Activated T-cell treated with anti-CD3 and anti-CD28 coated beads for 24 hours (primary cell): ENCODE results near the gene EXPH5.

Experiments used
- DNase-seq: peaks from one replicate; pipeline ENCODE4 v3.0.0-alpha.2; 2020; ENCODE audit warnings: low read depth

The EXPH5 gene

GRCh38 chr11:108559340-108559739 is 34.2 kb downstream of the EXPH5 start:
- no peak for DNase-seq

GRCh38 chr11:108558222-108558621 is 35.3 kb downstream of the EXPH5 start:
- DNase-seq: no peak

GRCh38 chr11:108556019-108556418 is 37.5 kb downstream of the EXPH5 start:
- DNase-seq: no peak

DNA sequence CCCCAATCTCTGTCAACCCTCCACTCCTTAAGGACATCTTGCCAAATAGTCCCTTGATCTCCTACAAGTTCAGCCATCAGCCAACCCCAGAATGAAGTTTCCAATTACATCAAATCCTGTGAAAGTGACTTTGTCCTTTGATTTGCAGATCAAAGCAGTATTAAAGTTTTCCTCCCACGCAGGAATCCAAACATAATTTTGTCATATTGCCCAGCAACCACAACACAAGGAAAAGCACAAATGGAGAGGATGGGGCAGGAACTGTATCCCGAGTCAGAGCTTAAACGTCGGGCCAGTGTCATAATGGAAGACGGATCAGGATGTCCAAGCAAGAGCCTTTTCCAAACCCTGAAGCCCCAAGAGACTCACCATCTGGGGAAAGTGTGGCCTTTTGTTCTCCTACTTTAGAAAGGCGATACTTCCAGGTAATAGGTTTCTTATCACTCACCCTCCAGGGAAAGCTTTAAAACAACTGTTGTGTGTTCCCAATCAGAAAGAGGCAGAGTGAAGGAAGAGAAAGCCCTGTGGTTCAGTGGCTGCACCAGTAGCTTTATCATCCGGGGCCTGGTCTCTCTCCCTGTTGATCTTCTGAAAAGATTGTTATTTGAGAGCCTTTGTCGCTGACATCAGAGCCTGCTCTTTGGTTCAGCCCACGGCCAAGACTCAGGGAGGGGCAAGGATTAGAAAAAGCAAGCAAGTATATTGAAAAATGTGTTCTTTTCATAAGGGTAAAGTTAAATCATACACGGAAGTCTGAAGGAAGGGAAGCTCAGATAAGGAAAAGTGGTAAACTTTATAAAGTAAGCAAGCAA is 41.7 kb downstream of the EXPH5 start:
- no peak for DNase-seq

GRCh38 chr11:108549319-108549885 is 44.2 kb downstream of the EXPH5 start:
- DNase-seq: no peak

DNA sequence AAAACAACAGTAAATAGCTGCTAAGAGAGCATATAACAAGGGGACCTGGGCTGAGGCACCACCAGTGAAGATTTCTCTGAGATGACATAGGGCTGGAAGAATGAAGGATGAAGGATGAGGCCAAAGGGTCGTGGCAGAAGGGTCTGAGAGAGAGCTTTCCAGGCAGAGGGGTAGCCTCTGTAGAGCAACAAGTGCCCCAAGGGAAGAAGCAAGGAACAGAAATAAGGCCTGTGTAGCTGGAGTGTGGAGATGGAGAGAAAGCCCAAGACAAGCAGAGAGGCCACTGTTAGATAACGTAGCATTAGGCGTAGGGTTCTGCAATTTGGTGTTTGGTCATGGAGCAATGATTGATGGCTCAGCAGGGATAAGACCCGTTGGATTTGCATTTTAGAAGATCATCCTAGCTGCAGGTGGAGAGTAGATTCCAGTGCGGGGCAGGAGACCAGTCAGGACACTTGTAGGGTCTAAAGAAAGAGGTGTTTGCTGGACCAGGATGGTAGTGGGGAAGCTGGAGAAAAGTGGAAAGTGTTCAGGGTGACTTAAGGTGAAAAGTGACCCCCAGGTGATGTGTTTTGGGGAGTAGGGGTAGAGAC is 47.6 kb downstream of the EXPH5 start:
- DNase-seq: no peak

DNA sequence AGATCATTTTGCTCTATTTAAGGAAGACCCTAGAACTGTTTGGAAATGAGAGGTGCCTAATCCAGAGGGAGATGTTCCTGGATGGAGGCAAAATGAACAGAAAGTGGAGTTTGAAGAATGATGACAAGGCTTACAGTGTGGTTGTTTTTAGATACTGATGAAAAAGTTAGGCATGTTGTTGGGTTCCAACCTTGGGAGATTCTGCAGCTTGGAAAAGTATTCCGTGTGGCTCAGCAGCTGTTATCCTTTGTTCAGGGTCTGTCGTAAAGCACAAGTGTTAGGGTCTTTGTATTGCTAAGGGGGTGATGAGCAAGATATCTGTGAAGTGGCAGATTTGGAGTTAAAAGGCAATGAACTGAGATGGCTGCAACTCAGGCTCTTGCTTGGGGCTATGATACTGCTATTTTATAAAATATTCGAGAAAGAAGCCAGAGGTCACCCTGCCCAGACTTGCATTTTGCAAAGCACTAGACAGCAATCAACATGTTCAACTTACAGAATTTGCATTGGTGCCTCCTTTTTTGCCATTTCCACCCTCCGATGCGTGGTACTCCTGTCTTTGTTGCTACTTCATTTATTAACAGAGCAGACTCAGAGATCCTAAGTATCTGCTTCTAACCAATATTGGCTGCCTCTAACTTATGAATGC is 50.1 kb downstream of the EXPH5 start:
- no peak for DNase-seq

GRCh38 chr11:108541531-108541930 is 52.0 kb downstream of the EXPH5 start:
- DNase-seq: no peak

- DNase-seq: no peak
These were observed 55.1 kb downstream of the EXPH5 start for GRCh38 chr11:108538502-108538901.

GRCh38 chr11:108538022-108538424 is 55.5 kb downstream of the EXPH5 start:
- DNase-seq: no peak

GRCh38 chr11:108536783-108537182 is 56.8 kb downstream of the EXPH5 start:
- no peak for DNase-seq

DNA sequence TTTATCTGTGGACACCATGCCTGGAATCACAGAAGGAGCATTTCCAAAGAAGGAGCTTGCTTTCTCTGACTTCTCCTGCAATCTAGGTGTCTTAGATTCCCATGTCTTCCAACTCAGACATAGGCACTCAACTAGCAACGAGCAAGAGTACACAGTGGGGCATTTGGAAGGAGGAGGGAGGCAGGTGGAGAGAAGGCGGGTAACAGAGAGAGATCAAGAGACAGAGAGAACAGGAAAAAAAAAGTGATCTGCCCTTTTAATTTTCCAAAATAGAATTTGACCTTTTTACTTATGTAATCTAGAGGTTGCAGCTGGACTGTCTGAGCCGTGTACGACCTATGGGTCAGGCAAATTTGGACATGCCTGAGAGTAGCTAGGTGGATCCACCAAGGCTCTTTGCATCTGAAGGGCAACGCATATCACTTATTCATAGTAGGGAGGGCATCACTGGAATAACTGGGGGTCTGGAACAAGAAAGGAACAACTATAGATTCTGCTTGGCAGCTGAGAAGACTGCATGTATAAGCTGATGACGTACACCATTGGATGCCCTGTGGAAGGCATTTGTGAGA is 58.1 kb downstream of the EXPH5 start:
- no peak for DNase-seq

- DNase-seq: no peak
These were observed 59.2 kb downstream of the EXPH5 start for GRCh38 chr11:108534274-108534882.

DNA sequence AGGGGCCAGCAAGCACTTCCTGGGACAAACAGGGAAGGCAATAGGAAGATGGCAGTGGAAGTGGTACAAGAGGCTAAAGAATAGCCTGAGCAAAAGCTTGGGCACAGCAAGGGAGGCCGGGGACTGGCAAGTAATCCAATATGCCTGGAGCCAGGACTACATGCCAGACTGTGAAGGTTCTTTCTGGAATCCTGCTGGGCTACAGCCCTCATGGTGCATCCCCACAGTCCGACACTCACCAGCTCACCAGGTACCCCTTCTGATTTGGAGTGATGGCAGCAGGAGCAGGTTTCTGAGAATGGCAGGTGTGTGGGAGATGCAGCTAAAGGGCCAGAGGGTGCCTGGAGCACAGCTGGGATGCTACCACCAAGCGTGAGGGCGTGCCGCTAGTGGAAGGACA is 63.1 kb downstream of the EXPH5 start:
- DNase-seq: no peak

DNA sequence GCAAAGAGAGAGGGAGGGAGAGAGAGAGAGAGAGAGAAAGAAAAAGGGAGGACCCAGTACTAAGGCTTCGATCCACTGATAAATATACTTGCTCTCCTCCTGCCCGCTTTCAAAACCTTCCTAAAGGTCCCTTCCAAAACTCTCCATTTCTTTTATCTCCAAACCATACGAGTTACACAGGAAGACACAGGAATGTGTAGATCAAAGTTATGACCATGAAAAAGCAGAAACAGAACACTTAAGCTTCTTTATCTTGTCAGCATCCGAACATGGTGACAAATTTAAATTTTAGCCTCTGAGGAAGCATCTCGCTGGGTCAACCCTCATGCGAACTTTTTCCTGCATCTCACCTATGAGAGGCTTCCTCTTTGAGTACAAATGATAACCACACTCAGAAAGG is 66.2 kb downstream of the EXPH5 start:
- DNase-seq: no peak

DNA sequence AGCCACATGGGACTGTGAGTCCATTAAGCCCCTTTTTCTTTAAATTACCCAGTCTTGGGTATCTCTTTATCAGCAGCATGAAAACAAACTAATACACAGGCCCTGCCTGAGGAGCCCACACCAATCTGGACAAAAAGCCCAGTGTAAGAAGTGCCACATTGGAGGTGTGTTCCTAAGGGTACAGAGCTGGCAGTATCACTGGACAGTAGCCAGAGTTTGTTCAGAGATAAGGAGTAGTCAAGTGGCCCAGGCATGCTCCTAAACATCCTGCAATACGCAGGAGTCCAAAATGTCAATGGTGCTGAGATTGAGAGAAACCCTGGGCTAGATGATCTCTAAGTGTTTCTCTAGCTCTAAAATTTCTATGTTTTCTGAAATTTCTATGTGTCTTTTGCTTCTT is 68.4 kb downstream of the EXPH5 start:
- no peak for DNase-seq

DNA sequence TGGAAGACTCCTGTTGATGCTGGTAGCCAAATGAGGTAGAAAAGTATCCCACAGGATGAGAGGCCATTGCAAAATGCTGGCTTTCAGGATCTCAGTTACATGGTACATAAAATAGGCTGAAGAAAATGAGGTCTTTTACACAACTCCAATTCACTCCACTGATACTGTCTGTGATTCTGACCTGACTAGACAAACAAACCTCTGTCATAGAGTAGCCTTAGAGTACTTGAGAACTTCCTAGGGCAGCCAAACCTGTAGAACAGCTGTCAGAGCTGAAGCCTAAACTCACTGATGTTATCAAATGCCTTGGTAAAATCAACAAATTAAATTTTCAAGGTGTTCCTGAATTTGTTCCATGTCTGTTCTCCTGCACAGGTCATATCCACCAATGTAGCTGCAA is 69.1 kb downstream of the EXPH5 start:
- DNase-seq: no peak

- no peak for DNase-seq
These were observed 71.2 kb downstream of the EXPH5 start for GRCh38 chr11:108522318-108522717.

- no peak for DNase-seq
These were observed 75.0 kb downstream of the EXPH5 start for GRCh38 chr11:108518581-108518980.

DNA sequence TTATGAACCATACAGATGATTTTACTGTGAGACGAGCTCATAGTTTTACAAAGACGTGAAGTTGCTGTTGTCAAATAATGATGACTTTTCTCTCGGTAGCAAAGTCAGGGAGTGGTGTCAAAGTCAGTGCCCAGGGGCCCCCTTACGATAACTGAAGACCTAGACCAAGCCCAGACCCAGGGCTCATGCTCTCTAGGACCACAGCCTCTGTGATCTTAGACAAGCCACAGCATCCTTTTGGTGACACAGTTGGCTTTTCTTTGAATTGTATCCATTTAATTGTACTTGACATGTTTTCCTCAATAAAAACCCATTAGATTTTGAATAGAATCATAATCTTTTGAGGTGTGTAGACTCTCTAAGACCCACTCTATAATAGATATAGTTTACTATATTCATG is 77.4 kb downstream of the EXPH5 start:
- no peak for DNase-seq

DNA sequence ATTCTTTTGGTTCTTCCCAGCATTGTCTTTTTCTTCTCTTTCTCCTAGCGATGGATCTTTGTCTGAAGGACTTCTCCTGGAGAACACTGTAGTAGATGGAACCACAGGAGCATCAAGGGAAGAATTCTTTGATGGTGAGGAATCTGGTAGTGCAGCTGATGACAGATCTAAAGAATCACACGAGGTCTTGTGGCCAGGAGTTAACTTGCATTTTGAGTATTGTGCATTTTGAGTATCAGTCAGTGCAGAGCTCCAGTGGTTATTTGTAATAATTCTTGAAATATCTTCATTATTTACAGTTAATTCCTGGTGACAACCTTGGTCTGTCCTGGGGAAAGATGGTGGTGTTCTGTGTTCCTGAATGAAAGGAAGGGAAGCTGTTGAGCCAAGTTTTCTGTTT is 80.9 kb downstream of the EXPH5 start:
- no peak for DNase-seq

- no peak for DNase-seq
These were observed 81.6 kb downstream of the EXPH5 start for GRCh38 chr11:108511851-108512474.
